Neural progenitor cell (in vitro differentiated cells): Measurements from ENCODE around the gene CIBAR2. TPM values are rescaled to one million over a fixed set of nuclear protein-coding genes. Genes with fewer than 3 reads are reported as not detected.
A peak's percentile ranks its signal among the peaks of the same experiment; 100 is the strongest.

Experiments
- DNase-seq: peaks from one replicate; pipeline ENCODE4 v3.0.0-alpha.2; 2016; ENCODE audit warnings: low spot score
- H2AFZ ChIP-seq: fragments of 200-600 bp; sonication (generic); replicated peaks from 2 replicates; pipeline ENCODE4 v1.6.1; 2016; ENCODE audit warnings: antibody characterized with exemption
- H3F3A ChIP-seq: fragments of 200-600 bp; sonication (generic); 2 replicates; pipeline ENCODE4 v1.6.1; 2016; ENCODE audit warnings: antibody characterized with exemption, low read depth
- H3K27ac ChIP-seq: fragments of 200-600 bp; sonication (generic); 2 replicates; pipeline ENCODE4 v1.5.1; 2016; ENCODE audit warnings: mild to moderate bottlenecking
- H3K27me3 ChIP-seq: fragments of 200-600 bp; sonication (generic); 2 replicates; pipeline ENCODE4 v1.6.1; 2016; ENCODE audit warnings: mild to moderate bottlenecking, moderate library complexity
- H3K36me3 ChIP-seq: fragments of 200-600 bp; sonication (generic); 2 replicates; pipeline ENCODE4 v1.5.1; 2016
- H3K4me1 ChIP-seq: fragments of 200-600 bp; sonication (generic); 2 replicates; pipeline ENCODE4 v1.6.1; 2016; ENCODE audit warnings: mixed run types
- H3K4me2 ChIP-seq: fragments of 200-600 bp; sonication (generic); 2 replicates; pipeline ENCODE4 v1.6.1; 2016
- H3K4me3 ChIP-seq: fragments of 200-600 bp; sonication (generic); 2 replicates; pipeline ENCODE4 v1.5.1; 2016
- H3K79me2 ChIP-seq: fragments of 200-600 bp; sonication (generic); 2 replicates; pipeline ENCODE4 v1.6.1; 2016; ENCODE audit warnings: low read depth
- H3K9ac ChIP-seq: fragments of 200-600 bp; sonication (generic); 2 replicates; pipeline ENCODE4 v1.6.1; 2016
- H3K9me3 ChIP-seq: fragments of 200-600 bp; sonication (generic); 2 replicates; pipeline ENCODE4 v1.5.1; 2016; ENCODE audit warnings: low read depth
- H4K20me1 ChIP-seq: fragments of 200-600 bp; sonication (generic); 2 replicates; pipeline ENCODE4 v1.6.1; 2016; ENCODE audit warnings: low read depth
- H3K27ac Mint-ChIP-seq: 3 replicates; pipeline ENCODE4 v1.8.0; 2021; ENCODE audit warnings: mixed read lengths
- H3K27me3 Mint-ChIP-seq: 2 replicates; pipeline ENCODE4 v1.8.0; 2022; ENCODE audit warnings: low read depth, mild to moderate bottlenecking, inconsistent platforms, moderate library complexity, mixed read lengths; ENCODE audit not compliant: insufficient read depth
- H3K36me3 Mint-ChIP-seq: 3 replicates; pipeline ENCODE4 v1.8.0; 2021; ENCODE audit warnings: mixed read lengths
- H3K4me1 Mint-ChIP-seq: 3 replicates; pipeline ENCODE4 v1.8.0; 2021; ENCODE audit warnings: mixed read lengths
- H3K4me3 Mint-ChIP-seq: 3 replicates; pipeline ENCODE4 v1.8.0; 2021; ENCODE audit warnings: mild to moderate bottlenecking, moderate library complexity, mixed read lengths
- H3K9me3 Mint-ChIP-seq: 3 replicates; pipeline ENCODE4 v1.8.0; 2020; ENCODE audit warnings: mixed read lengths
- EZH2 ChIP-seq: fragments of 200-600 bp; sonication (generic); IDR thresholded peaks from 2 replicates; pipeline ENCODE4 v1.6.1; 2017; ENCODE audit warnings: antibody characterized with exemption, mild to moderate bottlenecking, moderate library complexity
- EZH2phosphoT487 ChIP-seq: fragments of 200-600 bp; sonication (generic); IDR thresholded peaks from 2 replicates; pipeline ENCODE4 v1.6.1; 2017; ENCODE audit warnings: antibody characterized with exemption
- total RNA-seq: library from RNA; depleted of rRNA; stranded (reverse); fragments of >200 nt; gene quantifications from 2 replicates; pipeline ENCODE4 v1.2.3, GENCODE V29; 2015; ENCODE audit warnings: low replicate concordance
- TF ChIP-seq, protein P1 (sequence below): fragments of 200-600 bp; sonication (generic); IDR thresholded peaks from 2 replicates; pipeline ENCODE4 v1.5.1; 2017; ENCODE audit warnings: antibody characterized with exemption, mild to moderate bottlenecking

Gene CIBAR2
- total RNA-seq, 1 donor from 2014 or later = not detected

DNA sequence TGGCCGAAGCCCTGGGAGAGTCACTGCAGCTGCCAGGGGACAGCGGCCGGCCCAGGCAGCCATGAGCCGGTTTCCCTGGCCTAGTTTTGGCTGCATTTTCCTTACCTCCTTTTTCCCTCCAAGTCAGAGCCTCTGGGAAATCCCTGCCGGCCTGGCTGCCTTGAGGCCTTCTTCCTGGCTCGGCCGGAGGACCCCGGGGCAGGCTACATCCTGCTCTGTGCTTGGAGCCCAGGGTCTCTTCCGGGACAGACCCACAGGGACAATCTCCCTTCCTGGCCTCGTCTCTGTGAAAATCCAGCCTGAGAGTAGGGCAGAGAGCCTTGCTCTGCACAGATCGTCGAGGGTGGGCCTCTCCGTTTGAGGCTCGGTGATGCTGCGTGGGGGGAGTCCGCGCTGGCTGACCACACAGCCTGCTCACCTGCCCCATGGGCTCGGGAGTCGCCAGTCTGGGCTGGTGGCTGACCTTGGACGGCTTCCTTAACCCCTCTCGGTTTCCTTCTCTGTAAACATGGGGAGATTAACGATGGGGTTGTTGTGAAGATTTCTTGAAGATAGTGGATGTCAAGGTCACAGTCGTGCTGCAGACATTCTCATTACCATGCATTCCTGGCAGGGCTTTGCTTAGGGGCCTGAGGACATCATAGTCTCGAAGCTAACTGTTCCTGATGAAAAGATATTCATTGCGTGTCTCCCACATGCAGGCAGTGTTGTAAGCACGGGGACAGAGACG is 34.8 kb upstream of the CIBAR2 start:
- TF ChIP-seq, protein P1, sequence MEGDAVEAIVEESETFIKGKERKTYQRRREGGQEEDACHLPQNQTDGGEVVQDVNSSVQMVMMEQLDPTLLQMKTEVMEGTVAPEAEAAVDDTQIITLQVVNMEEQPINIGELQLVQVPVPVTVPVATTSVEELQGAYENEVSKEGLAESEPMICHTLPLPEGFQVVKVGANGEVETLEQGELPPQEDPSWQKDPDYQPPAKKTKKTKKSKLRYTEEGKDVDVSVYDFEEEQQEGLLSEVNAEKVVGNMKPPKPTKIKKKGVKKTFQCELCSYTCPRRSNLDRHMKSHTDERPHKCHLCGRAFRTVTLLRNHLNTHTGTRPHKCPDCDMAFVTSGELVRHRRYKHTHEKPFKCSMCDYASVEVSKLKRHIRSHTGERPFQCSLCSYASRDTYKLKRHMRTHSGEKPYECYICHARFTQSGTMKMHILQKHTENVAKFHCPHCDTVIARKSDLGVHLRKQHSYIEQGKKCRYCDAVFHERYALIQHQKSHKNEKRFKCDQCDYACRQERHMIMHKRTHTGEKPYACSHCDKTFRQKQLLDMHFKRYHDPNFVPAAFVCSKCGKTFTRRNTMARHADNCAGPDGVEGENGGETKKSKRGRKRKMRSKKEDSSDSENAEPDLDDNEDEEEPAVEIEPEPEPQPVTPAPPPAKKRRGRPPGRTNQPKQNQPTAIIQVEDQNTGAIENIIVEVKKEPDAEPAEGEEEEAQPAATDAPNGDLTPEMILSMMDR = no peak
- no peak for TF ChIP-seq EZH2
- no peak for TF ChIP-seq EZH2phosphoT487
- no peak overlapping the region for H2AFZ ChIP-seq
- H4K20me1 ChIP-seq = no peaks in the 10 kb centered on the region
- H3F3A ChIP-seq = no peaks in the 10 kb centered on the region
- Mint-ChIP-seq H3K36me3 (no peaks in the 10 kb centered on the region), H3K4me1 (peaks cover 41% of the 10 kb centered on the region), H3K9me3 (no peaks in the 10 kb centered on the region), H3K27me3 (peaks cover 17% of the 10 kb centered on the region), H3K27ac (peak overlapping the region; percentile 33), H3K4me3 (no peak overlapping the region)
- H3K4me3 ChIP-seq = no peak overlapping the region
- H3K79me2 ChIP-seq = no peaks in the 10 kb centered on the region
- peaks cover 4% of the 10 kb centered on the region for H3K4me1 ChIP-seq
- H3K9ac ChIP-seq = no peak overlapping the region
- no peaks in the 10 kb centered on the region for H3K27me3 ChIP-seq
- H3K27ac ChIP-seq = no peak overlapping the region
- no peaks in the 10 kb centered on the region for H3K36me3 ChIP-seq
- DNase-seq = no peak
- no peaks in the 10 kb centered on the region for H3K9me3 ChIP-seq
- no peak overlapping the region for H3K4me2 ChIP-seq

DNA sequence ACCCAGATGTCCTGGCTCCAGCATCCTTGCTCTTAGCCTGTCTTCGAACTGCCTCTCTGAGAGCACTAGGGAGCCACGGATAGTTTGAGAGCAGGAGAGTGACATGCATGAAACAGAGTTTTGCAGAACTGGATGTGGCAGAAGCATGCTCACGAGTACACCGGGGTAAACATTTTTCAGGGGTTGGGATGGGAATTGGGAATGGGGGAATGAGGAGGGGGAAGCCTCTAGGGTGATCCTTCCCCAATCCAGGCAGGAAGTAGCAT is 34.2 kb upstream of the CIBAR2 start:
- Histone ChIP-seq H3K27ac (no peak overlapping the region), H3K36me3 (no peaks in the 10 kb centered on the region), H3K4me3 (no peak overlapping the region), H2AFZ (no peak overlapping the region), H3F3A (no peaks in the 10 kb centered on the region), H4K20me1 (no peaks in the 10 kb centered on the region), H3K79me2 (no peaks in the 10 kb centered on the region), H3K4me1 (peaks cover 8% of the 10 kb centered on the region), H3K27me3 (no peaks in the 10 kb centered on the region), H3K9ac (no peak overlapping the region), H3K9me3 (no peaks in the 10 kb centered on the region), H3K4me2 (no peak overlapping the region)
- peaks cover 44% of the 10 kb centered on the region for H3K4me1 Mint-ChIP-seq
- no peak for DNase-seq
- no peaks in the 10 kb centered on the region for H3K9me3 Mint-ChIP-seq
- peaks cover 17% of the 10 kb centered on the region for H3K27me3 Mint-ChIP-seq
- no peak overlapping the region for H3K27ac Mint-ChIP-seq
- H3K36me3 Mint-ChIP-seq = no peaks in the 10 kb centered on the region
- H3K4me3 Mint-ChIP-seq = peak overlapping the region; percentile 60
- no peak for TF ChIP-seq EZH2phosphoT487
- TF ChIP-seq, protein P1 = no peak
- no peak for TF ChIP-seq EZH2

DNA sequence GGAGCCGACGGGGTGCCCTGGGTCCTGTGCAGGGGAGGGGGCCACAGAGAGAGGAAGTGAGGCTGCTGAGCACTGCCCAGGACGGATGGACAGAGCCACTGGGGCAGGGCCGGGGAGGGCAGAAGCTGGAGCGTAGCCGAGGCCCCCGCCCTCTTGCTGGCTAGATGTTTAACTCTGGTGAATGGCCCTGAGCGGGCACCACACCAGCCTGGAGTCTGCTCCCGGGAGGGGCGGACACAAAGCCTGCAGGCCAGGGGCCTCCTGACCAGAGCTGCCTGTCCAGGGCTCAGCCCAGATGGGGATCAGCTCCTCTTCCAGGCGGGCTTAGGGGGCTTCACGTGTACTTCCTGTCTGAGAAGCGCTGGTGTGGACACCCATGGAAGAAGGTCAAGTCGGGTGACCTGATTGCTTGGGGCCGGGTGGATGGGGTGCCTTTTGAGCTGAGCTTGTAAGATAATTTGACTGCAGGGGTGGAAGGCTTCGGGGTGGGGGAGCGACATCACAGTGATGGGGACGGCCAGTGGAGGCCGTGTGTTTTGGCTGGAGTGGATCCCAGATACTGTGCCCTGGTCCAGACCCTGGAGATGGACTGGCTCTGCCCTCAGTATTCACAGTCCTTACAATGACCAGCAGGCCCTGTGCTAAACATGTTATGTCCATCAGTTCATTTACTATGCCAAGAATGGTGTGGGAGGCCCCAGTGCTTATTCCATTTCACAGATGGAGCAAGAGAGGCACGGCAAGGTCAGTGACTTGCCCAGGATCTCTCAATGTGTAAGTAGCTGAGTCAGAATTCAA is 33.7 kb upstream of the CIBAR2 start:
- Histone ChIP-seq H3K36me3 (no peaks in the 10 kb centered on the region), H3F3A (no peaks in the 10 kb centered on the region), H3K27ac (no peak overlapping the region), H3K4me1 (peaks cover 8% of the 10 kb centered on the region), H4K20me1 (no peaks in the 10 kb centered on the region), H3K9ac (no peak overlapping the region), H3K4me3 (no peak overlapping the region), H3K79me2 (no peaks in the 10 kb centered on the region), H3K27me3 (no peaks in the 10 kb centered on the region), H3K4me2 (no peak overlapping the region), H2AFZ (no peak overlapping the region), H3K9me3 (no peaks in the 10 kb centered on the region)
- peaks cover 43% of the 10 kb centered on the region for H3K4me1 Mint-ChIP-seq
- no peaks in the 10 kb centered on the region for H3K9me3 Mint-ChIP-seq
- H3K36me3 Mint-ChIP-seq = no peaks in the 10 kb centered on the region
- no peak for DNase-seq
- TF ChIP-seq EZH2phosphoT487 = no peak
- TF ChIP-seq, protein P1 = no peak
- TF ChIP-seq EZH2 = no peak
- H3K4me3 Mint-ChIP-seq = peak overlapping the region; percentile 60
- peak overlapping the region; percentile 82 for H3K27ac Mint-ChIP-seq
- H3K27me3 Mint-ChIP-seq = peaks cover 16% of the 10 kb centered on the region
